Measurements from ENCODE around the gene ZFAND3.

DNA sequence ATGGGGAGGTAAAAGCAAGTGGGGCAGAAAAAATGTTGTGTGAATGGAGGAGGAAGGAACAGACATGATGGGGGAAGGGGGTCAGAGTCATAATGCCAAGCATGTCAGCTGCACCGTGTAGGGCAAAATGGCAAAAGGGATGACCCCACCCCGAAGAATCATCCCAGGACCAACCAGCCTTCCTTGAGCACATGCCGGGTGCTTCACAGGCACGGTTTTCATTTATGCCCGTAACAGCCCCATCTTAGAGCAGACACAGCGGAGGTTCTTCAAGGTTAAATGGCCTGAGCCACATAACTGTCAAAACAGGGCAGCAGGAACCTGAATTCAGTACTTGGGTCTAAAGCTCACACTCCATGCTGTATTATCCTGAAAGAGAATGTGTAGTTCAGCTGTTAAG, 322.2 kb downstream of the ZFAND3 start:
- TF ChIP-seq POLR2AphosphoS5 (IDR thresholded peaks at IDR 0.05; ENCODE audit: low read depth, low read length) (no peak), YY1 (IDR thresholded peaks at IDR 0.05; ENCODE audit: low read depth) (no peak), GATA2 (CRISPR knock-in tag; IDR thresholded peaks at IDR 0.05) (no peak), RFX5 (IDR thresholded peaks at IDR 0.05; ENCODE audit: low read length) (no peak), MXI1 (IDR thresholded peaks at IDR 0.05; ENCODE audit: low read depth, low read length) (no peak), SMC3 (IDR thresholded peaks at IDR 0.05; ENCODE audit: low read depth, low read length) (no peak), RXRA (IDR thresholded peaks at IDR 0.05; ENCODE audit: borderline replicate concordance, low read depth) (no peak), JUND (IDR thresholded peaks at IDR 0.05) (no peak), RCOR1 (IDR thresholded peaks at IDR 0.05; ENCODE audit: low read length) (no peak), EZH2phosphoT487 (IDR thresholded peaks at IDR 0.05; ENCODE audit: borderline replicate concordance, low read depth) (no peak)
- TF ChIP-seq, protein P1, sequence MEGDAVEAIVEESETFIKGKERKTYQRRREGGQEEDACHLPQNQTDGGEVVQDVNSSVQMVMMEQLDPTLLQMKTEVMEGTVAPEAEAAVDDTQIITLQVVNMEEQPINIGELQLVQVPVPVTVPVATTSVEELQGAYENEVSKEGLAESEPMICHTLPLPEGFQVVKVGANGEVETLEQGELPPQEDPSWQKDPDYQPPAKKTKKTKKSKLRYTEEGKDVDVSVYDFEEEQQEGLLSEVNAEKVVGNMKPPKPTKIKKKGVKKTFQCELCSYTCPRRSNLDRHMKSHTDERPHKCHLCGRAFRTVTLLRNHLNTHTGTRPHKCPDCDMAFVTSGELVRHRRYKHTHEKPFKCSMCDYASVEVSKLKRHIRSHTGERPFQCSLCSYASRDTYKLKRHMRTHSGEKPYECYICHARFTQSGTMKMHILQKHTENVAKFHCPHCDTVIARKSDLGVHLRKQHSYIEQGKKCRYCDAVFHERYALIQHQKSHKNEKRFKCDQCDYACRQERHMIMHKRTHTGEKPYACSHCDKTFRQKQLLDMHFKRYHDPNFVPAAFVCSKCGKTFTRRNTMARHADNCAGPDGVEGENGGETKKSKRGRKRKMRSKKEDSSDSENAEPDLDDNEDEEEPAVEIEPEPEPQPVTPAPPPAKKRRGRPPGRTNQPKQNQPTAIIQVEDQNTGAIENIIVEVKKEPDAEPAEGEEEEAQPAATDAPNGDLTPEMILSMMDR (IDR thresholded peaks at IDR 0.05): no peak
- TF ChIP-seq, protein P2, sequence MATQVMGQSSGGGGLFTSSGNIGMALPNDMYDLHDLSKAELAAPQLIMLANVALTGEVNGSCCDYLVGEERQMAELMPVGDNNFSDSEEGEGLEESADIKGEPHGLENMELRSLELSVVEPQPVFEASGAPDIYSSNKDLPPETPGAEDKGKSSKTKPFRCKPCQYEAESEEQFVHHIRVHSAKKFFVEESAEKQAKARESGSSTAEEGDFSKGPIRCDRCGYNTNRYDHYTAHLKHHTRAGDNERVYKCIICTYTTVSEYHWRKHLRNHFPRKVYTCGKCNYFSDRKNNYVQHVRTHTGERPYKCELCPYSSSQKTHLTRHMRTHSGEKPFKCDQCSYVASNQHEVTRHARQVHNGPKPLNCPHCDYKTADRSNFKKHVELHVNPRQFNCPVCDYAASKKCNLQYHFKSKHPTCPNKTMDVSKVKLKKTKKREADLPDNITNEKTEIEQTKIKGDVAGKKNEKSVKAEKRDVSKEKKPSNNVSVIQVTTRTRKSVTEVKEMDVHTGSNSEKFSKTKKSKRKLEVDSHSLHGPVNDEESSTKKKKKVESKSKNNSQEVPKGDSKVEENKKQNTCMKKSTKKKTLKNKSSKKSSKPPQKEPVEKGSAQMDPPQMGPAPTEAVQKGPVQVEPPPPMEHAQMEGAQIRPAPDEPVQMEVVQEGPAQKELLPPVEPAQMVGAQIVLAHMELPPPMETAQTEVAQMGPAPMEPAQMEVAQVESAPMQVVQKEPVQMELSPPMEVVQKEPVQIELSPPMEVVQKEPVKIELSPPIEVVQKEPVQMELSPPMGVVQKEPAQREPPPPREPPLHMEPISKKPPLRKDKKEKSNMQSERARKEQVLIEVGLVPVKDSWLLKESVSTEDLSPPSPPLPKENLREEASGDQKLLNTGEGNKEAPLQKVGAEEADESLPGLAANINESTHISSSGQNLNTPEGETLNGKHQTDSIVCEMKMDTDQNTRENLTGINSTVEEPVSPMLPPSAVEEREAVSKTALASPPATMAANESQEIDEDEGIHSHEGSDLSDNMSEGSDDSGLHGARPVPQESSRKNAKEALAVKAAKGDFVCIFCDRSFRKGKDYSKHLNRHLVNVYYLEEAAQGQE (IDR thresholded peaks at IDR 0.05; ENCODE audit: low read depth, low read length): no peak
- TF ChIP-seq, protein P3, sequence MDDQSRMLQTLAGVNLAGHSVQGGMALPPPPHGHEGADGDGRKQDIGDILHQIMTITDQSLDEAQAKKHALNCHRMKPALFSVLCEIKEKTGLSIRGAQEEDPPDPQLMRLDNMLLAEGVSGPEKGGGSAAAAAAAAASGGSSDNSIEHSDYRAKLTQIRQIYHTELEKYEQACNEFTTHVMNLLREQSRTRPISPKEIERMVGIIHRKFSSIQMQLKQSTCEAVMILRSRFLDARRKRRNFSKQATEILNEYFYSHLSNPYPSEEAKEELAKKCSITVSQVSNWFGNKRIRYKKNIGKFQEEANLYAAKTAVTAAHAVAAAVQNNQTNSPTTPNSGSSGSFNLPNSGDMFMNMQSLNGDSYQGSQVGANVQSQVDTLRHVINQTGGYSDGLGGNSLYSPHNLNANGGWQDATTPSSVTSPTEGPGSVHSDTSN (IDR thresholded peaks at IDR 0.05): no peak
- TF ChIP-seq, protein P4, sequence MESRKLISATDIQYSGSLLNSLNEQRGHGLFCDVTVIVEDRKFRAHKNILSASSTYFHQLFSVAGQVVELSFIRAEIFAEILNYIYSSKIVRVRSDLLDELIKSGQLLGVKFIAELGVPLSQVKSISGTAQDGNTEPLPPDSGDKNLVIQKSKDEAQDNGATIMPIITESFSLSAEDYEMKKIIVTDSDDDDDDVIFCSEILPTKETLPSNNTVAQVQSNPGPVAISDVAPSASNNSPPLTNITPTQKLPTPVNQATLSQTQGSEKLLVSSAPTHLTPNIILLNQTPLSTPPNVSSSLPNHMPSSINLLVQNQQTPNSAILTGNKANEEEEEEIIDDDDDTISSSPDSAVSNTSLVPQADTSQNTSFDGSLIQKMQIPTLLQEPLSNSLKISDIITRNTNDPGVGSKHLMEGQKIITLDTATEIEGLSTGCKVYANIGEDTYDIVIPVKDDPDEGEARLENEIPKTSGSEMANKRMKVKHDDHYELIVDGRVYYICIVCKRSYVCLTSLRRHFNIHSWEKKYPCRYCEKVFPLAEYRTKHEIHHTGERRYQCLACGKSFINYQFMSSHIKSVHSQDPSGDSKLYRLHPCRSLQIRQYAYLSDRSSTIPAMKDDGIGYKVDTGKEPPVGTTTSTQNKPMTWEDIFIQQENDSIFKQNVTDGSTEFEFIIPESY (IDR thresholded peaks at IDR 0.05; ENCODE audit: borderline replicate concordance, low read depth): no peak

Measured in SK-N-SH (cell line).